CD4-positive, CD25-positive, alpha-beta regulatory T cell (primary cell): ENCODE measurements around the gene CREB3L4. TPM values are rescaled to one million over a fixed set of nuclear protein-coding genes. Genes with fewer than 3 reads are reported as not detected.

Experiments used
- ATAC-seq, 2 donors: fragments of 150-1000 bp; cut with Tn5 transposase; one replicate each; pipeline ENCODE4 v1.10.0; 2021; ENCODE audit warnings: low read depth in 2 of 2, moderate number of reproducible peaks in 2 of 2, moderate library complexity in 1 of 2
- DNase-seq, 3 donors: peaks; one replicate each; pipeline versions ENCODE4 v3.0.0 to v3.0.0-alpha.2; 2012 to 2022; ENCODE audit warnings: mixed read lengths in 1 of 3
- H3K27ac ChIP-seq: one replicate; pipeline ENCODE4 v1.7.0; 2013; ENCODE audit warnings: mild to moderate bottlenecking, low read length; ENCODE audit not compliant: insufficient read depth, poor library complexity, severe bottlenecking
- H3K27me3 ChIP-seq: one replicate; pipeline ENCODE4 v1.7.0; 2013; ENCODE audit warnings: low read length; ENCODE audit not compliant: control insufficient read depth, insufficient read depth
- H3K36me3 ChIP-seq: one replicate; pipeline ENCODE4 v1.7.0; 2013; ENCODE audit warnings: mild to moderate bottlenecking, low read length, moderate library complexity; ENCODE audit not compliant: control insufficient read depth, insufficient read depth
- H3K4me1 ChIP-seq: 2 replicates; pipeline ENCODE4 v1.7.0; 2013; ENCODE audit warnings: mild to moderate bottlenecking, low read length; ENCODE audit not compliant: insufficient read depth, control insufficient read depth, poor library complexity, severe bottlenecking
- H3K4me3 ChIP-seq: one replicate; pipeline ENCODE4 v1.7.0; 2013; ENCODE audit warnings: low read depth, mild to moderate bottlenecking, low read length, moderate library complexity
- H3K9me3 ChIP-seq, 2 experiments: 1 replicate in 1 of 2; 2 replicates in 1 of 2; pipeline ENCODE4 v1.7.0; 2013; ENCODE audit warnings: low read length in 2 of 2, mild to moderate bottlenecking in 1 of 2, moderate library complexity in 1 of 2; ENCODE audit not compliant: control insufficient read depth in 2 of 2
- H3K27ac Mint-ChIP-seq, 3 donors: one replicate each; pipeline ENCODE4 v1.8.0; 2020 to 2022; ENCODE audit warnings: mild to moderate bottlenecking in 3 of 3, mixed read lengths in 3 of 3, moderate library complexity in 2 of 3
- H3K27me3 Mint-ChIP-seq: one replicate; pipeline ENCODE4 v1.8.0; 2022; ENCODE audit warnings: mild to moderate bottlenecking, mixed read lengths
- H3K36me3 Mint-ChIP-seq: one replicate; pipeline ENCODE4 v1.8.0; 2020; ENCODE audit warnings: mixed read lengths
- H3K4me1 Mint-ChIP-seq, 4 donors: one replicate each; pipeline ENCODE4 v1.8.0; 2020 to 2022; ENCODE audit warnings: mixed read lengths in 4 of 4, mild to moderate bottlenecking in 1 of 4
- H3K4me3 Mint-ChIP-seq, 4 donors: one replicate each; pipeline ENCODE4 v1.8.0; 2020 to 2022; ENCODE audit warnings: mild to moderate bottlenecking in 4 of 4, mixed read lengths in 4 of 4, moderate library complexity in 3 of 4
- H3K9me3 Mint-ChIP-seq, 7 donors: one replicate each; pipeline ENCODE4 v1.8.0; 2020 to 2022; ENCODE audit warnings: mixed read lengths in 7 of 7, mild to moderate bottlenecking in 3 of 7, moderate library complexity in 2 of 7
- polyA plus RNA-seq, 4 donors: library from polyadenylated mRNA; unstranded; fragments of 300-500 nt; fragmentation: Illumina TruSeq; gene quantifications; one replicate each; pipeline ENCODE4 v1.2.3, GENCODE V29; 2021
- total RNA-seq: library from RNA; stranded (reverse); gene quantifications from one replicate; pipeline ENCODE4 v1.2.3, GENCODE V29; 2022

Gene CREB3L4
- total and polyA plus RNA-seq, 5 donors from 2014 or later = 0.90 to 5.4 (median 3.2) TPM

GRCh38 chr1:153939476-153939875, 28.2 kb upstream of the CREB3L4 start:
- Mint-ChIP-seq H3K4me1 (peaks cover 0 to 42% (median 20%) of the 10 kb centered on the region in 4 donors), H3K27ac (peak overlapping the region in 2 of 3 donors; percentile 52 to 67), H3K9me3 (no peaks in the 10 kb centered on the region), H3K4me3 (peak overlapping the region in 1 of 4 donors; percentile 31), H3K36me3 (peaks cover 59% of the 10 kb centered on the region), H3K27me3 (no peaks in the 10 kb centered on the region)
- Histone ChIP-seq H3K27ac (no peak overlapping the region), H3K9me3 (no peaks in the 10 kb centered on the region), H3K4me1 (peaks cover 24% of the 10 kb centered on the region), H3K4me3 (no peak overlapping the region), H3K36me3 (peaks cover 80% of the 10 kb centered on the region), H3K27me3 (no peaks in the 10 kb centered on the region)
- ATAC-seq = no peak
- no peak for DNase-seq

GRCh38 chr1:153940756-153941155, 26.9 kb upstream of the CREB3L4 start:
- H3K36me3 Mint-ChIP-seq = peaks cover 55% of the 10 kb centered on the region
- no peaks in the 10 kb centered on the region for H3K9me3 ChIP-seq
- peaks cover 0 to 50% (median 27%) of the 10 kb centered on the region in 4 donors for H3K4me1 Mint-ChIP-seq
- H3K4me3 ChIP-seq = no peak overlapping the region
- H3K27ac ChIP-seq = no peak overlapping the region
- H3K27me3 ChIP-seq = no peaks in the 10 kb centered on the region
- no peak for DNase-seq
- H3K4me3 Mint-ChIP-seq = peak overlapping the region in 2 of 4 donors; percentile 5 to 27
- H3K27me3 Mint-ChIP-seq = peaks cover 6% of the 10 kb centered on the region
- H3K27ac Mint-ChIP-seq = peak overlapping the region in 2 of 3 donors; percentile 49 to 74
- ATAC-seq = no peak
- no peaks in the 10 kb centered on the region for H3K9me3 Mint-ChIP-seq
- peaks cover 36% of the 10 kb centered on the region for H3K4me1 ChIP-seq
- H3K36me3 ChIP-seq = peaks cover 67% of the 10 kb centered on the region

DNA sequence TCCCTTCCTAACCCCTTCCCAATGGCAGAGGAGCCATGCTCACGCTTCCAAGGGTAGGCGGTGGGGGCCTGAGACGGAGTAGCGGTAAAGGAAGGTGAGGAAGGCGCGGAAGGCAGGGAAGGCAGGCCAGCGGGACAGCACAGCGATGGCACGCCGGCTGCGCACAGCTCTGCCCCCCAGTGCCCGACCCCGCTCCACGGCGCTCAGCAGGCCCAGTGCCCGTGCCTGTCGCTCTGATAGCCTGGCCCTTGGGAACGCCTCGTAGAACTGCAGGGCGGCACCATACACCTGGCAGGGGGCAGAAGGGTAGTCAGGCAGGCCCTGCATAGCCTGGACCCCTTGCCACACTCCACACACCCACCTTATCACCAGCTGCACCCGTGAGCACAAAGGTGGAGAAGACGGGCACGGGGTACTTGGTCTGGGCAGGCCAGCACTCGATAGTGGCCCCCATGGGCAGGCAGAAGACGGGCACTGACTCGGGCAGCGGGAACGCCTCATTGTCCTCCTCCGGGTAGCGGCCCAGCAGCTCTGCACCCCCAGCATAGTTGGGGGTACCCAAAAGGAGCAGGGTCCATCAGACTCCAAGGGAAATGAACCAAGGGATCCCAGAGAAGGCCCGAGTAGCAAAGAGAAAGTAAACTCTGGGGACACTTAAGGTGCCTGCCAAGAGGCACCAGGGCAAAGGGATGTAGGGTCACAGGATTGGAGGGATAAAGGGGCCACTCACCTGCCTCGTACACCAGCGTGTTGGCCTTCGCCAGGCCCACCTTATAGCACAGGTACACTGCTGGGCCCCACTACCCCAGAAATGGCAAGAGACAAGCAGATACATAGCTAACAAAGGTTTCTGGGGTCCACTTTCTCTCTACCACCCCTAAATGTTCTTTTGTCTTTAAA, 25.6 kb upstream of the CREB3L4 start:
- Histone ChIP-seq H3K4me1 (peaks cover 42% of the 10 kb centered on the region), H3K27me3 (no peaks in the 10 kb centered on the region), H3K4me3 (no peak overlapping the region), H3K36me3 (peaks cover 54% of the 10 kb centered on the region), H3K27ac (peak overlapping the region; percentile 23), H3K9me3 (no peaks in the 10 kb centered on the region)
- H3K36me3 Mint-ChIP-seq = peaks cover 45% of the 10 kb centered on the region
- ATAC-seq (no peak), DNase-seq (no peak)
- H3K27me3 Mint-ChIP-seq = peaks cover 6% of the 10 kb centered on the region
- peaks cover 0 to 55% (median 24%) of the 10 kb centered on the region in 4 donors for H3K4me1 Mint-ChIP-seq
- H3K27ac Mint-ChIP-seq = peak overlapping the region in 2 of 3 donors; percentile 31 to 97
- H3K4me3 Mint-ChIP-seq = peak overlapping the region in 2 of 4 donors; percentile 22 to 57
- no peaks in the 10 kb centered on the region for H3K9me3 Mint-ChIP-seq

- DNase-seq (no peak), ATAC-seq (no peak)
- H3K27me3 Mint-ChIP-seq = peaks cover 6% of the 10 kb centered on the region
- peak overlapping the region; percentile 23 for H3K27ac ChIP-seq
- H3K4me3 Mint-ChIP-seq = peak overlapping the region in 2 of 4 donors; percentile 11 to 76
- H3K27ac Mint-ChIP-seq = peak overlapping the region in 2 of 3 donors; percentile 83 to 97
- peaks cover 42% of the 10 kb centered on the region for H3K4me1 ChIP-seq
- no peaks in the 10 kb centered on the region for H3K27me3 ChIP-seq
- no peaks in the 10 kb centered on the region for H3K9me3 ChIP-seq
- peaks cover 0 to 58% (median 22%) of the 10 kb centered on the region in 4 donors for H3K4me1 Mint-ChIP-seq
- H3K36me3 ChIP-seq = peaks cover 49% of the 10 kb centered on the region
- H3K4me3 ChIP-seq = no peak overlapping the region
- peaks cover 38% of the 10 kb centered on the region for H3K36me3 Mint-ChIP-seq
- no peaks in the 10 kb centered on the region for H3K9me3 Mint-ChIP-seq
These were observed 24.7 kb upstream of the CREB3L4 start for GRCh38 chr1:153942766-153943549.

DNA sequence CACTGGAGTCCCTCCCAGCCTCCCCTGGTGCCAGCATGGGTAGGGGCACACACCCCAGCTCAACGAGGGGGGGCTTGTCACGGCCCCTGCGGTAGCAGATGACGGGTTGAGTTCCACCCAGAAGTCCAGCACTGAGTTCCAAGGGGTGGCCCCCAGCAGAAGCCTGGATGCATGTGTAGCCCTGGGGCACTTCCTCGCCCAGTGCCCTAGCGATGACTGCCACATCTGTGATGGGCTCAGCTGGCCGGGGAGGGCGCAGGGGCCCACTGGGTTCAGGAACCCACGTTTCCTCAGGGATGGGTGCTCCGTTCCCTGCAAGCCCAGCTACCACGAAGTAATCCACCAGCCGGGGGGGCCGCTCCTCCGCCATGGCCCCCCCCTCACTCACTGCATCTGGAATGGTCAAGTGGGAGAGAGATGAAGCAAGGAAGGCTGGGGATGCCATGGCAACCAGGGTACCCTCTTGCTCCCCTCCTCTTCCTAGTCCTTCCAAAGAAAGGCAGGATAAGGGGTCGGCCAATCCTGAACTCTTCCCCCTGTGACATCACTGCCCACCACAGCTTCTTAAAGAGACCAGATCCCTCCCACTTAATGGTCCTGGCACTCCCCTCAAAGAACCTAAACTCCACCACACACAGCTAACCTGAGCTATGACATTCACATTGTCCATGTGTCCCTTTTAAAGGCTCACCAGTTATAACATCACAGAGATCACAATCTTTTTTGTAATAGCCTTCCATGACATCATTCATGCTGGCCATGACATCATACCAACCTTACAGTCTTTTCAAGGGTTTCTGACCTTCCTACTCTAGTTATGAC, 23.5 kb upstream of the CREB3L4 start:
- Histone ChIP-seq H3K27ac (peak overlapping the region; percentile 91), H3K36me3 (peaks cover 55% of the 10 kb centered on the region), H3K9me3 (no peaks in the 10 kb centered on the region), H3K4me3 (peak overlapping the region; percentile 91), H3K27me3 (no peaks in the 10 kb centered on the region), H3K4me1 (peaks cover 42% of the 10 kb centered on the region)
- ATAC-seq (no peak), DNase-seq (no peak)
- peaks cover 6% of the 10 kb centered on the region for H3K27me3 Mint-ChIP-seq
- H3K4me3 Mint-ChIP-seq = peak overlapping the region; percentile 95 to 99 (median 97)
- no peaks in the 10 kb centered on the region for H3K9me3 Mint-ChIP-seq
- peaks cover 31% of the 10 kb centered on the region for H3K36me3 Mint-ChIP-seq
- peaks cover 0 to 52% (median 22%) of the 10 kb centered on the region in 4 donors for H3K4me1 Mint-ChIP-seq
- H3K27ac Mint-ChIP-seq = peak overlapping the region; percentile 94 to 97 (median 95)

- H3K27ac Mint-ChIP-seq = peak overlapping the region; percentile 94 to 97 (median 95)
- Histone ChIP-seq H3K4me1 (peaks cover 42% of the 10 kb centered on the region), H3K27me3 (no peaks in the 10 kb centered on the region), H3K9me3 (no peaks in the 10 kb centered on the region), H3K4me3 (peak overlapping the region; percentile 91), H3K36me3 (peaks cover 53% of the 10 kb centered on the region), H3K27ac (peak overlapping the region; percentile 91)
- no peak for DNase-seq
- peaks cover 26% of the 10 kb centered on the region for H3K36me3 Mint-ChIP-seq
- H3K4me3 Mint-ChIP-seq = peak overlapping the region; percentile 95 to 99 (median 97)
- peaks cover 0 to 51% (median 22%) of the 10 kb centered on the region in 4 donors for H3K4me1 Mint-ChIP-seq
- ATAC-seq = no peak
- peaks cover 6% of the 10 kb centered on the region for H3K27me3 Mint-ChIP-seq
- H3K9me3 Mint-ChIP-seq = no peaks in the 10 kb centered on the region
These were observed 22.9 kb upstream of the CREB3L4 start for GRCh38 chr1:153944827-153945117.
